Measurements from ENCODE around the gene HYAL1. TPM values are rescaled to one million over a fixed set of nuclear protein-coding genes. Genes with fewer than 3 reads are reported as not detected.

HYAL1 gene, protein sequence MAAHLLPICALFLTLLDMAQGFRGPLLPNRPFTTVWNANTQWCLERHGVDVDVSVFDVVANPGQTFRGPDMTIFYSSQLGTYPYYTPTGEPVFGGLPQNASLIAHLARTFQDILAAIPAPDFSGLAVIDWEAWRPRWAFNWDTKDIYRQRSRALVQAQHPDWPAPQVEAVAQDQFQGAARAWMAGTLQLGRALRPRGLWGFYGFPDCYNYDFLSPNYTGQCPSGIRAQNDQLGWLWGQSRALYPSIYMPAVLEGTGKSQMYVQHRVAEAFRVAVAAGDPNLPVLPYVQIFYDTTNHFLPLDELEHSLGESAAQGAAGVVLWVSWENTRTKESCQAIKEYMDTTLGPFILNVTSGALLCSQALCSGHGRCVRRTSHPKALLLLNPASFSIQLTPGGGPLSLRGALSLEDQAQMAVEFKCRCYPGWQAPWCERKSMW
- polyA plus RNA-seq (2013), result 0.62 and 0.75 TPM in 2 replicates

DNA sequence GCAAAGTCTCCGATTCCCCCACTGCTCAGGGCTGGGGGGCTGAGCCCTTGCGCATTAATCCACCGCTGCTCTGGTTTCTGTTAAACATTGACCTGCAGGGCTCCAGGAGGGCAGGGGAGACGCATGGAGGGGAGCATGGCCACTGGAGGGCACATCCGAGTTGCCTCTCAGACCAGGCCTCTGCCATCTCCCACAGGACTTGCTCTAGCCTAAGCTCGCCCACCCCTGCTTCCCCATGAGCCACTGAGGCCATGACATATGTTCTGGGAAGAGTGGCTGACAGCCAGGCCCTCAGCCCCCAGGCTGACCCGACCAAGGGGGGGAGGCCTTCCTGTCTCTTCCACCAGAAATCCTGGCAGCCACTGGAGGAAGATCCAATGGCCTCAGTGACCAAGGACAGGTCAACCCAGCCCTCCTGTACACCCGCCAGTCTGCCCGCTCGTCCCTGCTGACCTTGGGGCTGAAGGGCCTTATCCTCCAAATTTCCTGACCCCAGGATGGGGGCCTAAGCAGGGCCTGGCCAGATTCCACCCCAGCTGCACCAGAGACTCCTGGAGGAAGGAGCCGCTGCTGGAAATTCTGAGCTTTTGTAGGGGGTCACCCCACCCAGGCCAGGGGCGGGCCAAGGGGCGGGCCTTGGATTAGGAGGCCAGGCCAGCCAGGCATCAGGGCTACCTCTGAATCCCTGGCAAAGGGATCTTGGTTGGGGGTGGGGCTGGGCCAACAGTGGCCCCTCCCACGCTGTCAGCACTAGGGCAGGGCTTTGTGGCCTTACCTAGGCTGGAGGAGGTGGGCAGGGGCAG is at the start of gene HYAL1:
HYAL1 (minus strand) TSS at position 562 of the 803 bp plus-strand sequence. CDS start 618 bp downstream, outside the sequence.
- Histone ChIP-seq H4K8ac (ENCODE audit: low read depth, low read length) (no peak within 1 kb of the TSS), H3K4me2 (ENCODE audit: low read length) (no peak within 1 kb of the TSS), H3K9ac (ENCODE audit: low read length) (no peak within 1 kb of the TSS), H2AFZ (ENCODE audit: insufficient read depth, low read length, poor library complexity) (no peak within 1 kb of the TSS), H3K36me3 (ENCODE audit: control insufficient read depth in 1 of 2, insufficient read depth in 2 of 2, low read length in 2 of 2) (no peaks in the 10 kb centered on the region), H3K79me1 (ENCODE audit: low read length) (peaks cover 23% of the 10 kb centered on the region), H3K27ac (ENCODE audit: low read depth, low read length) (no peak within 1 kb of the TSS), H3K79me2 (ENCODE audit: control insufficient read depth, insufficient read depth, low read length, poor library complexity) (peaks cover 3% of the 10 kb centered on the region), H4K12ac (ENCODE audit: low read depth, low read length) (no peak within 1 kb of the TSS), H3K18ac (ENCODE audit: low read length) (peak within 1 kb of the TSS; percentile 48), H3K4me1 (ENCODE audit: control insufficient read depth in 1 of 2, insufficient read depth in 2 of 2, low read length in 2 of 2) (peaks cover 19 to 24% of the 10 kb centered on the region in 2 experiments), H3K9me3 (ENCODE audit: insufficient read depth, low read depth, low read length) (peaks cover 10% of the 10 kb centered on the region), H2BK120ac (ENCODE audit: insufficient read depth, low read length, poor library complexity) (no peak within 1 kb of the TSS), H3K23ac (ENCODE audit: low read length) (no peak within 1 kb of the TSS), H3K4me3 (ENCODE audit: low read depth, low read length) (no peak within 1 kb of the TSS), H2AK5ac (ENCODE audit: low read length) (peak within 1 kb of the TSS; percentile 44), H3K4ac (ENCODE audit: low read depth, low read length) (no peak within 1 kb of the TSS), H3K14ac (ENCODE audit: low read length) (no peak within 1 kb of the TSS), H2BK12ac (ENCODE audit: low read length) (no peak within 1 kb of the TSS), H4K91ac (ENCODE audit: low read depth, low read length) (no peak within 1 kb of the TSS), H2BK5ac (ENCODE audit: low read depth, low read length, poor library complexity) (no peak within 1 kb of the TSS), H3K27me3 (ENCODE audit: insufficient read depth, low read length) (no peaks in the 10 kb centered on the region)
- no peak for DNase-seq
- no CpG with 5 or more reads among the region's 14 CpGs for WGBS (ENCODE audit: extremely low coverage, insufficient coverage, insufficient read length)

DNA sequence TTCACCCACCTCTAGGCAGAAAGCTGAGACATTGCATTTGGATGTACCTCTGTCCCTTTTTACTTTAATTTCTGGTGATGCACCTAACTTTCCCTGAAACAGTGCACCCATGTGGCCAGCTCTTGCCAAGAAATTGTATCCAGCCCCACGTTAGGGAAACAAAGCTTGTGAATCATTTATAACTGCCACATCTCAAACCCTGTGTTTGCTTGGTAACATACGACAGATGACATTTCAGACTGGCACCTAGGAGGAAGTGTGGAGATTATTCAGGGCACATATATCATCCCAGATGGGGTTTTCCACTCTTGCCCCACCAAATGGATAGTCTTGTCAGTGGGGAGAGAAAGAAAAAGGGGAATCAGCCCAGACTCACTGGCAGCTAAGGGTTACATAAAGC is 49.4 kb upstream of the HYAL1 start:
- no peak overlapping the region for H3K4me3 ChIP-seq (ENCODE audit: low read depth, low read length)
- no peak overlapping the region for H3K23ac ChIP-seq (ENCODE audit: low read length)
- no peak overlapping the region for H4K12ac ChIP-seq (ENCODE audit: low read depth, low read length)
- no peak overlapping the region for H3K9ac ChIP-seq (ENCODE audit: low read length)
- H4K8ac ChIP-seq (ENCODE audit: low read depth, low read length), result no peak overlapping the region
- H3K36me3 ChIP-seq (ENCODE audit: control insufficient read depth in 1 of 2, insufficient read depth in 2 of 2, low read length in 2 of 2), result peaks cover 44 to 51% of the 10 kb centered on the region in 2 experiments
- no peak overlapping the region for H3K4ac ChIP-seq (ENCODE audit: low read depth, low read length)
- peaks cover 4% of the 10 kb centered on the region for H3K79me2 ChIP-seq (ENCODE audit: control insufficient read depth, insufficient read depth, low read length, poor library complexity)
- H2AK5ac ChIP-seq (ENCODE audit: low read length), result no peak overlapping the region
- no peak overlapping the region for H2AFZ ChIP-seq (ENCODE audit: insufficient read depth, low read length, poor library complexity)
- H3K79me1 ChIP-seq (ENCODE audit: low read length), result peaks cover 5% of the 10 kb centered on the region
- H3K14ac ChIP-seq (ENCODE audit: low read length), result no peak overlapping the region
- peaks cover 22 to 42% of the 10 kb centered on the region in 2 experiments for H3K4me1 ChIP-seq (ENCODE audit: control insufficient read depth in 1 of 2, insufficient read depth in 2 of 2, low read length in 2 of 2)
- H4K91ac ChIP-seq (ENCODE audit: low read depth, low read length), result no peak overlapping the region
- no peak overlapping the region for H3K4me2 ChIP-seq (ENCODE audit: low read length)
- peaks cover 2% of the 10 kb centered on the region for H3K9me3 ChIP-seq (ENCODE audit: insufficient read depth, low read depth, low read length)
- H2BK5ac ChIP-seq (ENCODE audit: low read depth, low read length, poor library complexity), result no peak overlapping the region
- DNase-seq, result peak in 1 of 2 donors; percentile 34
- H3K27ac ChIP-seq (ENCODE audit: low read depth, low read length), result no peak overlapping the region
- whole genome bisulfite sequencing (ENCODE audit: extremely low coverage, insufficient coverage, insufficient read length), result no CpG with 5 or more reads among the region's 2 CpGs
- H2BK120ac ChIP-seq (ENCODE audit: insufficient read depth, low read length, poor library complexity), result no peak overlapping the region
- no peak overlapping the region for H3K18ac ChIP-seq (ENCODE audit: low read length)
- no peaks in the 10 kb centered on the region for H3K27me3 ChIP-seq (ENCODE audit: insufficient read depth, low read length)
- no peak overlapping the region for H2BK12ac ChIP-seq (ENCODE audit: low read length)

DNA sequence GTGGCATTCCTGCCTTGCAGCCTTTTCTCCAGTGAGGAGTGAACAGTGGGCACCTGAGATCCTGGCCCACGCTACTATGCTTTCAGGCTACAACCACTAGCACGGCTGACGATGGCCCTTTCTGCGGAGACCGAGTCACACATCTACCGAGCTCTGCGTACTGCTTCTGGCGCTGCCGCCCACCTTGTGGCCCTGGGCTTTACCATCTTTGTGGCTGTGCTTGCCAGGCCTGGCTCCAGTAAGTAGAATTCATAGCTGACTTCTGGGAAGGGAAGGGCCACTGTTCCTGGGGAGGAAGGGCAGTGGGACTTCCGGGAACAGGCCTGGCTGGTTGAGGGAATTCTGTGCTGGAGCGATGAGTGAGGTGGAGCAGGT is 47.9 kb upstream of the HYAL1 start:
- Histone ChIP-seq H3K9ac (ENCODE audit: low read length) (peak overlapping the region; percentile 0), H2AK5ac (ENCODE audit: low read length) (no peak overlapping the region), H3K14ac (ENCODE audit: low read length) (no peak overlapping the region), H3K4ac (ENCODE audit: low read depth, low read length) (no peak overlapping the region), H3K27ac (ENCODE audit: low read depth, low read length) (no peak overlapping the region), H4K8ac (ENCODE audit: low read depth, low read length) (peak overlapping the region; percentile 16), H4K91ac (ENCODE audit: low read depth, low read length) (no peak overlapping the region), H3K9me3 (ENCODE audit: insufficient read depth, low read depth, low read length) (peaks cover 2% of the 10 kb centered on the region), H3K4me3 (ENCODE audit: low read depth, low read length) (peak overlapping the region; percentile 90), H2BK120ac (ENCODE audit: insufficient read depth, low read length, poor library complexity) (no peak overlapping the region), H2AFZ (ENCODE audit: insufficient read depth, low read length, poor library complexity) (no peak overlapping the region), H3K79me2 (ENCODE audit: control insufficient read depth, insufficient read depth, low read length, poor library complexity) (peaks cover 2% of the 10 kb centered on the region), H3K4me1 (ENCODE audit: control insufficient read depth in 1 of 2, insufficient read depth in 2 of 2, low read length in 2 of 2) (peaks cover 14 to 27% of the 10 kb centered on the region in 2 experiments), H2BK12ac (ENCODE audit: low read length) (no peak overlapping the region), H4K12ac (ENCODE audit: low read depth, low read length) (no peak overlapping the region), H3K23ac (ENCODE audit: low read length) (no peak overlapping the region), H2BK5ac (ENCODE audit: low read depth, low read length, poor library complexity) (no peak overlapping the region), H3K27me3 (ENCODE audit: insufficient read depth, low read length) (no peaks in the 10 kb centered on the region), H3K18ac (ENCODE audit: low read length) (no peak overlapping the region), H3K79me1 (ENCODE audit: low read length) (peaks cover 5% of the 10 kb centered on the region), H3K4me2 (ENCODE audit: low read length) (peak overlapping the region; percentile 76), H3K36me3 (ENCODE audit: control insufficient read depth in 1 of 2, insufficient read depth in 2 of 2, low read length in 2 of 2) (peaks cover 41 to 47% of the 10 kb centered on the region in 2 experiments)
- DNase-seq, result no peak
- no CpG with 5 or more reads among the region's 11 CpGs for WGBS (ENCODE audit: extremely low coverage, insufficient coverage, insufficient read length)

DNA sequence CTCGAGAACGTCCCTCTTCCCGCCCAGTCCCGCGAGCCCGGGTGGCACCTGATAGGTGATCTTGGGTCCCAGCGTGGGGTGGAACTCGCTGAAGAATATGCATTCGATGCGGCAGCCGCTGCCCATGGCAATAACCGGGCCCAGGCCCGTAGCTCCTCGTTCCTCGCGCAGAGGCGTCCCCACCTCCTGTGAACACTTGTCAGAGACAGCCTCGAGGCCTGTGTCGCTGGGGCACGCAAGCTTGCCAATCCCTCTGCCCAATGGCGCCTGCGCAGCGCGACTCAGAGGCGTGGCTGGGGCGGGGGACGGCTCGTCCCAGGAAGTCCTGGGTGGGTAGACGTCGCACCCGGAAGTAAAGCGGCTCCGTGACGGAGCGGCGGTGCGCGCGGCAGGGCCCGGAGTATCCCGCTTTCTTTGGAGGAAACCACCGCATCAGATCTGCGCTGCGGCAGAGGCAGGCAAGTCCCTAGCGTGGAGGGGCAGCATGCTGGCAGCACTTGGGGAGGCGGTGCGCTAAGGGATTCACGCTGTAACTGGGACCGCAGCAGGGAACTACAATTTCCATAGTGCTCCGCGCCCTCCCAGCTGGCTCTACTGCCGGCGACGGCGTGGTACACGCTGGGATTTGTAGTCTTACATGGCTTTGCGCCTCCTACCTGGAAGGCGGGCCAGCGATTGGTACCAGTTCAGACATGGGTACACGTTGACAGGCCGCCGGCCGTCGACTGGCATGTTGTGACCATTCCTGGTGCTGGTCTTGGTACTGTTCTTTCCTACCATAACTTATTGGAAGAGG is 47.4 kb upstream of the HYAL1 start, which contains the start of the genes CYB561D2 and NPRL2:
CYB561D2 (plus strand) TSS at position 336 of the 796 bp plus-strand sequence. CDS start 572 bp downstream, outside the sequence.
NPRL2 (minus strand) TSS at position 249 of the 796 bp plus-strand sequence; CDS start at position 126, 123 bp downstream.
- no CpG with 5 or more reads among the region's 64 CpGs for WGBS (ENCODE audit: extremely low coverage, insufficient coverage, insufficient read length)
- Histone ChIP-seq H2BK12ac (ENCODE audit: low read length) (no peak within 1 kb of the TSS), H3K23ac (ENCODE audit: low read length) (no peak within 1 kb of the TSS), H2AK5ac (ENCODE audit: low read length) (peak within 1 kb of the TSS; percentile 35), H3K27ac (ENCODE audit: low read depth, low read length) (peak within 1 kb of the TSS; percentile 69), H2AFZ (ENCODE audit: insufficient read depth, low read length, poor library complexity) (peak within 1 kb of the TSS; percentile 72), H3K27me3 (ENCODE audit: insufficient read depth, low read length) (no peaks in the 10 kb centered on the region), H3K4ac (ENCODE audit: low read depth, low read length) (peak within 1 kb of the TSS; percentile 22), H4K12ac (ENCODE audit: low read depth, low read length) (peak within 1 kb of the TSS; percentile 50), H3K9me3 (ENCODE audit: insufficient read depth, low read depth, low read length) (peaks cover 2% of the 10 kb centered on the region), H3K4me3 (ENCODE audit: low read depth, low read length) (peak within 1 kb of the TSS; percentile 90), H3K18ac (ENCODE audit: low read length) (peak within 1 kb of the TSS; percentile 78), H3K4me2 (ENCODE audit: low read length) (peak within 1 kb of the TSS; percentile 76), H3K36me3 (ENCODE audit: control insufficient read depth in 1 of 2, insufficient read depth in 2 of 2, low read length in 2 of 2) (peaks cover 36 to 41% of the 10 kb centered on the region in 2 experiments), H3K14ac (ENCODE audit: low read length) (peak within 1 kb of the TSS; percentile 63), H2BK120ac (ENCODE audit: insufficient read depth, low read length, poor library complexity) (peak within 1 kb of the TSS; percentile 26), H3K79me2 (ENCODE audit: control insufficient read depth, insufficient read depth, low read length, poor library complexity) (peaks cover 2% of the 10 kb centered on the region), H4K91ac (ENCODE audit: low read depth, low read length) (peak within 1 kb of the TSS; percentile 84), H2BK5ac (ENCODE audit: low read depth, low read length, poor library complexity) (peak within 1 kb of the TSS; percentile 75), H4K8ac (ENCODE audit: low read depth, low read length) (peak within 1 kb of the TSS; percentile 86), H3K4me1 (ENCODE audit: control insufficient read depth in 1 of 2, insufficient read depth in 2 of 2, low read length in 2 of 2) (peaks cover 14 to 23% of the 10 kb centered on the region in 2 experiments), H3K9ac (ENCODE audit: low read length) (peak within 1 kb of the TSS; percentile 65), H3K79me1 (ENCODE audit: low read length) (peaks cover 5% of the 10 kb centered on the region)
- DNase-seq, result peak; percentile 98

Measured in trophoblast cell (in vitro differentiated cells and primary cell).